Posterior vena cava (tissue), 2 donors: ENCODE measurements around the gene BRMS1. TPM values are rescaled to one million over a fixed set of nuclear protein-coding genes. Genes with fewer than 3 reads are reported as not detected.
"Not testable (repeated sequence)": the region's sequence is repeated elsewhere in the genome, so short reads cannot be mapped to it uniquely, and the experiment has no call there.

Experiments used
- DNase-seq: peaks from one replicate; pipeline ENCODE4 v3.0.0-alpha.2; 2020; ENCODE audit warnings: low spot score
- intact Hi-C, 2 donors: fragments of 100-400 bp; cut with DNase I; formaldehyde crosslinking; loops; one replicate each; pipeline versions ENCODE4 v1.14.1 to v1.14.2; 2022 to 2023
- total RNA-seq, 2 donors: library from RNA; stranded (reverse); fragmentation: NEBNext Ultra II Directional; extraction: Animal tissue kit (Norgen Biotek cat#: 25700); gene quantifications; one replicate each; pipeline ENCODE4 v1.2.1, GENCODE V29; 2021
- donor health status: DM: yes; HTN: yes; CAD: no.
- donor health status: DM: yes; HTN: yes; CAD: no.

BRMS1 gene
- total RNA-seq, 2 donors from 2014 or later: 20.4 to 22.0 TPM

DNA sequence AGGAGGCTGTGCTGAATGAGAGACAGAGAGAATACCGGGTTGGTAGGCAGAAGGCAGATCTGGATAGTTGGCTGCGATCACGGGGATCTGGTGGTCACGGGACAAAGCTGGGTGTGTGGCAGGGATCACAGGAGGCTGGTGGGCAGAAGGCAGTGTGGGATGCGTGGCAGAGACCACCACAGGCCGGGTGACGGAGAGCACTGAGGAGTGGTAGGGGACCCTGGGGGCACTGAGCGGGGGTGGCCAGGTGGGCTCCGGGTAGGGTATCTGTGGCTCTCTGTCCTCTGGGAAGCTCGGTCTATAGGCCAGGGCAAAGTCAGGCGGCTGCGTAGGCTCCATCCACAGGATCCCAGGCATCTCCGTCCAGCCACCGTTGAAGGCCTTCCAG is 29.4 kb downstream of the BRMS1 start:
- DNase-seq: peak; percentile 76
- intact Hi-C loops: no loop called here

DNA sequence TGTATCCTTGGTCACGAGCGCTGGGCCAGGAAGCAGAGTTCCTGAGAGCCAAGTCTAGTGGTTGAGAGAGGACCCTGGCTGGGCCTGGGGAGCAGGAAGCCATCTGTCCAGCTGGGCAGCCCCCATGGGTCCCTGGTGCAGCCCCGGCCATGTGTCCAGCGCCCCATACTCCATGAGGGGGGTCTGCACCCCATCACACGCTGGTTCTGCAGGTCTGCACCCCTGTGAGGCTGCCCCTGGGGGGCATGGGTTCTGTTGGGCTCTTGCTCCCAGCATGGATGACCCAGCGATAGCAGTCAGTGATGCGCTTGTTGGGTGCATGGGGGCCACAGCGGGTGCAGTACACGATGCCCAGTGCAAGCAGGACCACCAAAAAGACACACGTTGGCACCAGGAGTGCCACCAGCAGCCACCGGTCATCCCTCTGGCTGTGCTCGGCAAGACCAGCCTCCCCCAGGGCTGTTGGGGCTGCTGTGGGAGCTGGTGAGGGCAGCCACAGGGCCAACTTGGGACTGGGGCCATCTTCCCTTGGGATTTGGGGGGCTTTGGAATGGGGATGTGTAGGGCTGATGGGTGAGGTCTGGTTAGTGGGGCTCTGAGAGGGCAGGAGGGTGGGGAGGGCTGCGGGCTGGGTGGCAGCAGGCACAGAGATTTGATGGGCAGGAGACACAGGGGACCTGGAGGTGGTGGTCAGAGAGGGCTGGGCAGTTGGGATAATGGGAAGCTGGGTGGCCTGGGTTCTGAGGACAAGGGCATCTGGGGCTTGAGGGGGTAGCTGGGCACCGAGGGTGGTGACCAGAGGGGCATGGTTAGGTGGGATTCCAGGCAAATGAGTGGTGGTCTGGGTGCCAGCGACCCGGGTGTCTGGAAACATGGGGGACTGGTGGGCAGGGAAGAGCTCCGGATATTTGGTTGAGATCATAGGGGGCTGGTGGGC is 30.1 kb downstream of the BRMS1 start:
- intact Hi-C loops: no loop called here
- peak; percentile 76 for DNase-seq

DNA sequence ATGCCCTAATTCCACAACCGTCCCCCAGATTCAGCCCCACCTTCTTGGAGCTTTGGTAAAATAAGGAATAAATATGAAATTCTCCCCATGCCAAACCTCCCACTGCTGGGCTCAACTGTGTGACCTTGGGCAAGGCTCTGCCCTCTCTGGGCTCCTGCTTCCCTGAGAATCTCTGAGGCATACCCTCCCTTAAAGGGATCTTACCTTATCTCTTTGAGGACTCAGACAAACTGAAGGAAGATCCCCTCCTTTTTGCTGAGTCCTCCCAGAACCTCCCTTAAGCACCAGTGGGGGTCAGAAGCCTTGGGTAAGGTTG is 30.8 kb downstream of the BRMS1 start:
- intact Hi-C loops: no loop called here

DNA sequence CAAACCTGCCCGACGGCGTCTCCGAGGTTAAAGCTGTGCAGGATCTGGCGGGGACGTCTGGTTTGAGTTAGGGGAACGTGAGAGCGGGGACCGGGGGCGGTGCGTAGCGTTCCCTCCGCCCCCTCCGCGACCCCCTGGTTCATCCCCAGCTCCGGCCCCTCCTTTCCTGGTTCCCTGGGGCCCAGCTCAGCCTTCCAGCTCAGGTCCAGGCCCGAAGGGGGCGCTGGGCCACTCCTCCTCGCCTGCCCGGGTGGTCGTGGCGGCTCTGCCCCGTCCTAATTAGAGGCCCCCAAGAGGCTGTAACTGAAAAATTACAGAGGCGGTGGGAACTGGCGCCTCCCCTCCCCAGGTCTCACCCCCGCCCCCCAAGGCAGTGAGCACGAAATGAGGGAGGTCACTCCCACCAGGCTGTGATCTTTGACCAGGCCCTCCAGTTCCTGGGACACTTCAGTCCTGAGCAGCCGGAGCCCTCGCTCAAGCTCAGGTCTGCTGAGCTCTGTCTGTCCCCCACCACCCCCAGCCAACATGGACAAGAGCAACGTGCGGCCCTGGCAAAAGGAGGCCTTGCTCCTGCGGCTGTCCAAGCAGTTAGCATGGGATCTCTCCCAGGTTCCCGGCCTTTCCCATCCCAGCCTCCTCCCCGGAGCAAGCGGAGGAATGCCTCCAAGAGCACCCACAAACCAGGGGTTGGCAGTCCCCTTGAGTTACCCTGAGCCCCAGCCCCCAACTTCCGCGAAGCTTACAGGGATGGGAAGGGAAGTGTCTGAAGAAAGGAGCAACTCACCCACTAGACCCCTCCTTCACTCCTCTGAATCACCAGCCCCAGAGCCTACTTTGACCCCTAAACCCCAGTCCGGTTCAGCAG is 31.4 kb downstream of the BRMS1 start:
- intact Hi-C loops: no loop called here
- DNase-seq: peak; percentile 81

More for the DNA sequence above, 30.8 kb downstream of the BRMS1 start:
- no peak for DNase-seq

DNA sequence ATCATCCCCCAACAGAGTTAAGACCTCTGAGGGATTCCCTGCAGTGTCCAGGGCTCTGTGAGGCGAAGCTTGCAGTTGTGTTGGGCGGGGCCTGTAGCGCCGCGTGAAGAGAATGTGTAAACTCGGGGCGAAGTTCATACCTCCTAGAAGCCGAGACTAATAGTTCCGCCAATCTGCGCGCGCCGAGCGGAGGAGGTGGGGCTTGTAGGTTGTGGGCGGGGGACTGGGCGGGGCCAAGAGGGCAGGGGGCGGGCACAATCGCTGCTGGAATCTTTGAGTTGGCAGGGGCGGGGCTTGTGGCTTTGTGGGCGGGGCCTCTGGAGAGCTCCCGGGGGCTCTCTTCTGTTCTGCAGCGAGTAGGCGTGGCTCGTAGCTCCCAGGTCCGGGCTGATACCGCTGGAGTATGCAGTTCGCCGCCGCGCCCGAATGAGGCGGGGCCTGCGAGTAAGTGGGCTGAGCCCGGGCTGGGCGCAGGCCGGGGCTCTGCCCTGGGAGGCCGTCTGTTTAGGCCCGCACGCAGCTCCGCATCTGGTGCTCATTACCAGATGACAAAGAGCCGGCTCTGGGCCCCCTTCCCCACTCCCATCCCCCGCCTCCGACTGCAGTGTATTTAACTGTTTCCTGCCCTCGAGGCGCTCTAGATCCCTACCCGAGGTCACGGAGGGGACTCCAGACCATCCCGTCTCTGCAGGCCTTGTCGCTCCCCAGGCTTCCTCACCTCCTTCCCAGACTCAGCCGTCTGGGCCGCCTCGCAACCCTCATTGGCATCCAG is 32.2 kb downstream of the BRMS1 start:
- intact Hi-C loops: no loop called here
- DNase-seq: peak; percentile 100

DNA sequence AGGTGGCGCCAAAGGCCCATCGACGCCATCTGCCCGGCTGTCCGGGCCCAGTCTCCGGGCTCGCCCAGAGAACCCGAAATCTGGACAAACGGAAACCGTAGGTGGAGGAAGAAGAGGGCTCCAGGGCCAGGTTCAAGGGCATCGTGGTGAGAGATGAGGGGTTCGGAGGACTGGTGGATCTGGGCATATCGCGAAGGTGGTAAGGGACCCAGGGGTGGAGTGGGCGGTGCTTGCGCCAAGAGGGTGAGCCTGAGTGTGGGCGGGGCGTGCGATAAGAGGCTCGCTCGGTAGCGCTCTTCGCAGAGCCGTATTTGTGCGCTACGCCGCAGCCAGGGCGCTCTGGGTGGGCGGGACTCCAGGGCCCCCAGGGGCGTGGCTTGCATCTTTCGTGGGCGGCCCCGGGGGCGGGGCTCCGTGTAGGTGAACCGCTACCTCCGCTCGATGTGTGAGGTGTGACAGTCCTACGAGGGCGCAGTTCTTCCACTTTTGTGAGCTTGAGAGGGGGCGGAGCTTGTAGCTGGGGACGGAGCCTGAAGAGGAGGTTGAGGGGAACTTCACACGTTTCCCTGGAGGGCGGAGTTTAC is 32.8 kb downstream of the BRMS1 start:
- peak; percentile 97 for DNase-seq
- intact Hi-C loops: no loop called here

DNA sequence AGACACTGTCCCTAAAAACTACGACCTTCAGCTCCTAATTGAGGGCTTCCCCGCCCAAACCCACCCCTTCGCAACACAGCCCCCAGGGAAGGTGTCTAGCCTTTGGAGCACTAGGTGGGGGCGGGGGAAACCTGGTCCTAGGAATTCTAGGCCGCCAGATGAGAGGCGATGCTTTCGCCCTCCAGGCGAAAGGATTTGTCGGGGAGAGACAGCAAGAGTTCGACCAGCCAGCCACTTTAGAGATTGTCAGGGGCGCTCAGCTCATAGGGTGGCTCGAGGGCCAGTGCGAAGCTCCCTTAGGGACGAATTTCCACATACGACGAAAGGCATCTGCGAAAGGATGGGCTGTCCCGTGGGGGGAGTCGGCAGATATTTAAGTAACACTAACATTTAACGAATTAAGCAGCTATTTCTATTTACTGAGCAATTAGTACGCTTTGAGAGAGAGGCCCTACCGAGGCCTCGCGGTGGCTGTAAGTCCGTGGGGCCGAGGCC is 33.4 kb downstream of the BRMS1 start:
- DNase-seq: no peak
- intact Hi-C loops: no loop called here

DNA sequence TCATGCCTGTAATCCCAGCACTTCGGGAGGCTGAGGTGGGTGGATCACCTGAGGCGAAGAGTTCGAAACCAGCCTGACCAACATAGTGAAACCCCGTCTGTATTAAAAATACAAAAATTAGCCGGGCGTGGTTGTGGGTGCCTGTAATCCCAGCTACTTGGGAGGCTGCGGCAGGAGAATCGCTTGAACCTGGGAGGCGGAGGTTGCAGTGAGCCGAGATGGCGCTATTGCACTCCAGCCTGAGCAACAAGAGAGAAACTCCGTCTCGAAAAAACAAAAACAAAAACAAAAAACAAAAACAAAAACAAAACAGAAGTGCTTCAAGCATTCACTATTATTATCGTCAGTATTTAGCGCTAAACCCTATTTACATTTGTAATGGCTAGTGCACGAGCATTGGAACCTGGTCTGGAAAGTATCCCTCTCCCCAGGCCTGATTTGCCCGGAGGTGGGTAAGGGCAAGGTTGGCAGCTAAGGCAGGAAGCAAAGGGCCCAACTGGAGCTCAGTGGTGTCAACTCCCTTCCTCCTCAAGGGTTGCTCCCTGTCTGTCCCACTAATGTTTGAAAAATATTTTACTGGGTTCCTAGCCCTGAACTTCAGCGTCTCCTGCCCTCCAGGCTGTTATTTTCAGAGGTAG is 34.0 kb downstream of the BRMS1 start:
- DNase-seq, intact Hi-C loops: not testable (repeated sequence)

DNA sequence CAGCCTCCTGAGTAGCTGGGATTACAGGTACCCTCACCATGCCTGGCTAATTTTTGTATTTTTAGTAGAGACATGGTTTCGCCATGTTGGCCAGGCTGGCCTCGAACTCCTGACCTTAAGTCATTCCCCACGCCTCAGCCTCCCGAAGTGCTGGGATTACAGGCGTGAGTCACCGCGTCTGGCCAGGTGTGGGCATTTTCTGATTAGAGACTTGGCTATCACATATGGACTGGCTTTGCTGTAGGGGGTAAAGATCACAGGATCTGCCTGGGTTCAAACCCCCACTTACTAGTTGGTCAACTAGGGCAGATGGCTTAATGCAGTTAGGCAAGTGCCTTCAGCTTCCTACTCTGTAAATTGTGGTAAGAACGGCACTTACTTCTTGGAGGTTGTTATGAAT is 34.6 kb downstream of the BRMS1 start:
- no peak for DNase-seq
- intact Hi-C loops: no loop called here

DNA sequence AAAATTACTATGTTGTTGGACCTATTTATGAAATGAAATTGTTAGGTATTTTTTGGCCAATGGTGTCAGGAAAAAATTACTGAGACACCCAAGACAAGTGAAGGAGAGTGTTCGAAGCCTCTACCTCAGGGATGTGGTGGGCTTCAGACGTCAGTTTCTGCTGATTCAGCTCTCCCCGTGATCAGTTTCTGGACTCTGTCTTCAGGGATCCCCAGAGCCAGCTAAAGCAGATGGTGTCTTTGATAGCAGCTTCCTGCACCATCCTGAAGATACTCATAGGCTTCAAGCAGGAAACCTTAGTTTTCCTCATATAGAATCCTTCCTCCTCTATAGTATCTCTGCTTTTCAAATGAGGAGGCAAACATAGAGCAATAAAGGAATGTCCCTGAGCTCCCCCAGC is 35.4 kb downstream of the BRMS1 start:
- intact Hi-C loops: no loop called here
- DNase-seq: no peak

DNA sequence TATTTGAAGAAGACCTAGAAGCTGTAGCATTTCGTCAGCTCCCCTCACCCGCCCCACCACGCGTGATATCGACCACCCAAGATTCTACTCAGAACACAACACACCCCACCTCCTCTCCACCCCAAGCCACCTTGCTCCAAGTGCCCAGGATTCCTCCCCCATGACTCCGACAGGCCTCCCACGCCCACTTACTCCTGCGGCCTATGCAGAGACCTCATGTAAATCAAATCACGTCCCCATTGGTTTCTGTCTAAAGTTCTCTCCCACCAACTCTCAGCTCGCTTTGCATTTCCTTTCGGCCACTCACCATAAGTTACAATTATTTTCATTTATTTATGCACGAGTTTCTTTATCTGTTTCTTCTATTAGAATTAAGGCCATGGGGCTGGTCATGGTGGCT is 42.2 kb downstream of the BRMS1 start:
- intact Hi-C loops: no loop called here

DNA sequence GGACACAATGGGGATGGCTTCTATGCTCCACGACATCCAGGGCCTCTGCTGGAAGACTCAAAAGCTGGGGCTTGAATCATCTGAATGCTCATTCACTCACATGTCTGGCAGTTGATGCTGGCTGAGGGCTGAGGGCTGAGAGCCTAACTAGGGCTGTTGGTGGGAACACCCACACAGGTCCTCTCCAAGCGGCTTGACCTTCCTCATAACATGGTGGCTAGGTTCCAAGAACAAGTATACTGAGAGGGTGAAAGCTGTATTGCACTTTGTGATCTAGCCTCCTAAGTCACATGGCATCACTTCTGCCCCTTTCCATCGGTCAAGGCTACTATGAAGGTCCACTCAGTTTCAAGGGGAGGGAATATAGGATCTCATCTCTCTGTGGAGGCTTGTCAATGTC is 45.7 kb downstream of the BRMS1 start:
- intact Hi-C loops: loop anchor here in 1 of 2 donors (2.0 kb wide), 1 partner anchor 182 kb away; the partner anchor contains the start of gene DPP3
- no peak for DNase-seq

More for the DNA sequence above, 42.2 kb downstream of the BRMS1 start:
- no peak for DNase-seq

DNA sequence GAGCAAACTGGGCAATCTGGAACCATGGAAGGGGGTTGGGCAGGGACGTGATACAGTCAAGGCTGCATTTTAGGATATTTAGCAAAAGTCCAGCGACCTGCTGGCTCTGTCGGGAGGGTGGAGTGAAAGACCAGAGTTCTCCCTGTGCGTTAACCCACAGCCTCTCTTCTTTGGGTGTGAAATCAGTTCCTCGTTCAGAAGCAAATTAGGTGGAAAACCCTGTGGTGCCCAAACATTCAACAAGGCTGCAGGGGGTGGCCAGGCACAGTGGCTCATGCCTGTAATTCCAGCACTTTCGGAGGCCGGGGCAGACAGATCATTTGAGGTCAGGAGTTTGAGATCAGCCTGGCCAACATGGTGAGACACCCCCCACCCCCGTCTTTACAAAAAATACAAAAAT is 47.3 kb downstream of the BRMS1 start:
- no peak for DNase-seq
- intact Hi-C loops: loop anchor here in 1 of 2 donors (2.0 kb wide), 1 partner anchor 183 kb away; the partner anchor contains the start of gene DPP3

DNA sequence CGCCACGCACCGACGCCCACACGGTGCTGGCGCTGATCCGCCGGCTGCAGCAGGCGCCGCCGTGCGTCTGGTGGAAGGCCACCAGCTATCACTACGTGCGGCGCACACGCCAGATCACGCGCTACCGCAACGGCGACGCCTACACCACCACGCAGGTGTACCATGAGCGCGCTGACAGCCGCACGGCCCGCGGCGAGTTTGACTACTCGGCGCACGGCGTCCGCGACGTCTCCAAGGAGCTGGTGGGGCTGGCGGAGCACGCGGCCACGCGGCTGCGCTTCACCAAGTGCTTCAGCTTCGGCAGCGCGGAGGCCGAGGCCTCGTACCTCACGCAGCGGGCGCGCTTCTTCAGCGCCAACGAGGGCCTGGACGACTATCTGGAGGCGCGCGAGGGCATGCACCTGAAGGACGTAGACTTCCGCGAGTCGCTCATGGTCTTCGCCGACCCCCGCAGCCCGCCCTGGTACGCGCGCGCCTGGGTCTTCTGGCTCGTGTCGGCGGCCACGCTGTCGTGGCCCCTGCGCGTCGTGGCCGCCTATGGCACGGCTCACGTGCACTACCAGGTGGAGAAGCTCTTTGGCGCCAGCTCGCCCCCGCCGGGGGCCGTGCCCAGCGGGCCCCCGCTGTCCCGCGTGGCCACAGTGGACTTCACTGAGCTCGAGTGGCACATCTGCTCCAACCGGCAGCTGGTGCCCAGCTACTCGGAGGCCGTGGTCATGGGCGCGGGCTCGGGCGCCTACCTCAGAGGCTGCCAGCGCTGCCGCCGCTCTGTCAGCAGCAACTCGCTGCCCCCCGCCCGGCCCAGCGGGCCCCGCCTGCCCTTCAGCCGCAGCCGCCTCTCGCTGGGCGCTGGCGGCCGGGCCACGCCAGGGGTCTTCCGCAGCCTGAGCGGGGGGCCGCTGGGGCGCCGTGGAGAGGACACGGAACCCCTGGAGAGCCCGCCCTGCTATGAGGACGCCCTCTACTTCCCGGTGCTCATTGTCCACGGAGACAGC is 50.0 kb downstream of the BRMS1 start:
- intact Hi-C loops: no loop called here
- DNase-seq: no peak

DNA sequence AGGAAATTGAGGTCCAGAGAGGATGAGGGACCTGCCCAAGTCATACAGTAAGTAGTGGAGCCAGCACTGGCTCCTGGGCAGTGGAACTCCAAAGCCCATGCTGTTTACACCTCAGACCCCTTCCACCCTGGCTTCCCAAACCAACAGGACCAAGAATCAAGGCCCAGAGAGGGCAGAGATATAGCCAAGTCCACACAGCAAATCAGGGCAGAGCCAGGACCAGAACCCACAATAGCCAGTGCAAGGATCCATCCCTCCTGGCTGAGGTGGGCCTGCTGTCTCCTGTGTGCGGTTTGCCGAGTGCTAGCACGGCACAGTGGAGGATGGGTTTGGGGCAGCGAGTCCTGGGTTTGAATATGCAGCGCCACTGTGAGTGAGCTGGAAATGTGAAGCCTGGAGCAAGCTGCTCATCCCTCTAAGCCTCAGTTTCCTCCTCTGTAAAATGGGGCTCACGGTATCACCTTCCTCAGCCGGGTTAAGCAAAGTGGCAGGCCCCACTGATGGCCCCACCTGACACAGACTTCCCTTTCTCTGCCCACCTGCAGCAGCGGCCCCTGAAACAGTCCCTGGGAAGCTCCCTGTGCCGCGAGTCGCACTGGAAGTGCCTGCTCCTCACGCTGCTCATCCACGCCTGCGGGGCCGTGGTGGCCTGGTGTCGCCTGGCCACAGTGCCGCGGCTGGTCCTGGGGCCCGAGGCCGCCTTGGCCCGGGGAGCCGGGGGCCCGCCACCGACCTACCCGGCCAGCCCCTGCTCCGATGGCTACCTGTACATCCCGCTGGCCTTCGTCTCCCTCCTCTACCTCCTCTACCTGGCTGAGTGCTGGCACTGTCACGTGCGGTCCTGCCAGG is 50.9 kb downstream of the BRMS1 start:
- DNase-seq: no peak
- intact Hi-C loops: no loop called here

DNA sequence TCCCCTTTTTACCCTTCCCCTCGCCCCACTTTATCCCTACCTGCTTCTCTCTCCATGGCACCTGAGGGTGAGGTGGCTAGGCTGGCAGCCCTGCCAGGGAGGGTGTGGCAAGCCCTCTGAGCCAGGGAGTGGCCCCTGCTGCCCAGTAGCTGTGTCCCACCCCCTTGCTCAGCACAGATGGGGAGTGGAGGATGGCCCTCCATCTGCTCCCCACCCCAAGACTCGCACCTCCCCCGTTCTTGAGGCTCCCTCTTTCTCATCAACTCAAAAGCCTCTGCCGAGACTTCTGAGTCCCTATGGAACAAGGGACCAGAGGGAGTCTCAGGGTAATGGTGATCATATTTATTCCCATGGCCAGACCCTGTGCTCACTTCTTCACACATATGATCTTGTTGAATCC is 51.6 kb downstream of the BRMS1 start:
- intact Hi-C loops: no loop called here
- DNase-seq: no peak
